GM12892 (cell line): ENCODE data around the gene GPS2.

Experiments
- POLR2A ChIP-seq: IDR thresholded peaks from 2 replicates; pipeline ENCODE4 v1.6.1; 2011; ENCODE audit warnings: low read depth, low read length, control low read depth
- POLR2AphosphoS5 ChIP-seq: IDR thresholded peaks from 2 replicates; pipeline ENCODE4 v1.6.1; 2011; ENCODE audit warnings: low read depth, low read length, control low read depth

DNA sequence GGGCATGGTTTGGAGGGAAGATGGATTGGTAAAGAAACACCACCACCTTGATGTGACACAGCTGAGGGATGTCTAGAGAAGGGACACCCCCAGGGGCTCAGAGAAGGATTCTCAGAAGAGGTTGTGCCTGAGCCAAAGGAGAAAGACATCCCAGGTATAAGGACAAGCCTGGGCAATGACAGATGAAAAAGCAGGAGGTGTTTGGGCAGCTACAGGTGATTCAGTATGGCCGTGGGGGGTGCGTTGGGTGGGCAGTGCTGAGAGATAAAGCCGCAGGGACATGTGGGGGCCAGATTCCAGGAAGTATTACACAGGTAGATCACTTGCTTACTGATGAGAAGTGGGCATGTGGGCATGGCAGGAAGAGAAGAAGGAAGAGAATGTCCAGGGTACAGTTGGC lies 46.7 kb upstream of the GPS2 start:
- TF ChIP-seq POLR2A = no peak
- no peak for TF ChIP-seq POLR2AphosphoS5
